CD4-positive, alpha-beta T cell treated with Interferon gamma for 1 hour (primary cell): ENCODE measurements around the gene C22orf15.

Experiments used
- DNase-seq: peaks from one replicate; pipeline ENCODE4 v3.0.0-alpha.2; 2020

C22orf15 gene

GRCh38 chr22:23790819-23791737 is 28.3 kb downstream of the C22orf15 start:
- DNase-seq: no peak

GRCh38 chr22:23791738-23792645 is 29.2 kb downstream of the C22orf15 start:
- no peak for DNase-seq

- DNase-seq: no peak
Observed at GRCh38 chr22:23793326-23793725, 30.5 kb downstream of the C22orf15 start.

GRCh38 chr22:23796461-23796860 is 33.7 kb downstream of the C22orf15 start:
- no peak for DNase-seq

DNA sequence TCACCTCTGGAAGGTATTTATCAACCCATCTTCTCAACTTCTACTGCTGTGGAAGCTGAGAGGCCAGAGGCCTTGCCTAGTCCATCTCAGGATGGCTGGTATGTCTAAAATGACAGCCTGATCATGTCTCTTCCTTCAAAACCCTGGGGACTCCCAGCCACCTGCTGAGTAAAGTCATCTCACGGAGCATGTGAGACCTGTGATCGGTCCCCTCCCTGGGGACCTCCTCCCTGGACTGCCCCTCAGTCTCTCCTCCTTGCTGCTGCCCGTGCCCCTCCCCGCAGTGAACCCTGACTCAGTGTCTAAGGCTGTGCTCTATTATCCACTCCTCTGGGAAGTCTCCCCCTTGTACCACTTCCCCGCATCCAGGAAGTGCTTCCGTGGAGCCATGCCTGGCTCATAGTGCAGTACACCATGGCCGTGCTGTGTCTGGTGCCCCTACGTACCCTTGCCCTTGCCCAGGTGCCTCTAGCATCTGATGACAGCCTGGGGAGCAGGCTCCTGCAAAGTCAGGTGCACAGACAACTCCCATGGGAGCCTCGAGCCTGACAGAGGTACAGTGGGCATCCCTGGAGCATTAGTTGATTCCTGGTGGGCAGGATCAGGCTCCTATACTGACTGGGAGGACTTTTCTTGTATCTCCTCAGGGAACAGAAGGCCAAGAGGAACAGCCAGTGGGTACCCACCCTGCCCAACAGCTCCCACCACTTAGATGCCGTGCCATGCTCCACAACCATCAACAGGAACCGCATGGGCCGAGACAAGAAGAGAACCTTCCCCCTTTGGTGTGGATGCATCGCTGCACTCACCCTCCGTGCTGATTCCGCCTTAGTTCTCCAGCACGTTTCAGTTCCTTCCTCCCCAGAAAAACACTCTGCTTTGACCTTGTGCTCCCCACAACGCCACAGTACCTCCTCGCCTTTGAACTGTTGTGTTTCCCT is 37.8 kb downstream of the C22orf15 start:
- DNase-seq: peak; percentile 42

DNA sequence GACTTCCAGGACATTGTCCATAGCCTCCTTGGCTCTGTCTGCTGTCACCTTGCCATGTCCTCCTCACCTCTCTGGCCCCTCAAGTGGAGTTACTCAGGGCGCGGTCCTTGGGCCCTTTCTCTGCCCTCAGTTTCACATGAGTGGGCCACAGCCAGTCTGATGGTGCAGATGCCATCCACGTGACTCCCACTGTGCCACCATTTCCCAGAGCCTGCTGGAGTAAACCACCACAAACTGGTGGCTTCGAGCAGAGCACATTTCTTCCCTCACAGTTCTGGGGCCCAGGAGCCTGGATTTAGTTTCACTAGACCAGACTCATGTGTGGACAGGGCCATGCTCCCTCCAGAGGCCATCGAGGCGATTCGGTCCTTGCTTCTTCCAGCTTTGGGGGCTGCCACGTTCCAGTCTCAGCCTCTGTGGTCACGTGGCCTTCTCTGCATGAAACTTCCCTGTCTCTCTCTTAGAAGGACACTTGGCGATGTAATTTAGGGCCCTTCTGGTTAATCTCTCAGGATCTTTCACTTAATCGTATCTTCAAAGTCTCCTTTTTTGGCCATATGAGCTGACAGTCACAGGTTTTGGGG is 38.5 kb downstream of the C22orf15 start:
- no peak for DNase-seq

GRCh38 chr22:23801886-23802377 is 39.1 kb downstream of the C22orf15 start:
- no peak for DNase-seq

GRCh38 chr22:23803001-23803819 is 40.4 kb downstream of the C22orf15 start:
- no peak for DNase-seq

DNA sequence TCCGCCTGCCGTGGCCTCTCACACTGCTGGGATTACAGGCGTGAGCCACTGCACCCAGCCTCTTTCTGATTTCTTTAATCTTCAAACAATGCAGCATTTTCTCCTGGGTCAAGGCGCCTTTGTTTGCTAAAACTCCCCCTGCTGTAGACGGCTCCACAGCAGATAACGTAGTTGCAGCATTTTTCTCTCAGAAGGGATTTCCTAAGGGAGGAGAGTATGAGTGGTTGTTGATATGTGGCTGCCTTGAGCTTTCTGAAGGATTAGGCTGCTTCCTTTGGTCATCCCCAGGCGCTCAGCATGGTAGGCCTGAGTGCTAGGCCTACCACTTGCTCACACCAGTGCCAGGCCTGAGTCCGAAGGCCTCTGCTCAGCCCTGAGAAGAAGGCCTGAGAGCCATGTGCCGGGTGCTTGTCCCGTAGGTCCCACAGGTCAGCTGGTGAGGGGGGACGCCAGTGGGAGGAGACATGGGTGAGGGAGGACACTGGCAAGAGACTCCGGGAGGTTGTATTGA is 42.0 kb downstream of the C22orf15 start:
- DNase-seq: no peak

DNA sequence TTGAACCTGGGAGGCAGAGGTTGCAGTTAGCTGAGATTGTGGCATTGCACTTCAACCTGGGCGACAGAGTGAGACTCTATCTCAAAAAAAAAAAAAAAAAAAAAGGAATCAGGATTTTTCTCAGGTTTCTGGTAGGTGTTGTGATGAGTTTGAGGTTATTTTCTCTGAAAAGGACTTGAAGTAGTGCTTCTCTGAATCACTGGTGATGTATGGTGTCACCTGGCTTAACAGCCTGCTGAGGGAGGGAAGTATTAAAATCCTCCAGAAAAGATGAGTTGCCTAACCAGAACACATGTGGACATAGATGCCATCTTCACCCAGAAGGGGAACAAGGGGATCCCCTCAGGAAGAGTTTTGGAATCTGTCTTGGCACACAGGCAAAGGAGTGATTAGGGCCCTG is 44.0 kb downstream of the C22orf15 start:
- DNase-seq: no peak

DNA sequence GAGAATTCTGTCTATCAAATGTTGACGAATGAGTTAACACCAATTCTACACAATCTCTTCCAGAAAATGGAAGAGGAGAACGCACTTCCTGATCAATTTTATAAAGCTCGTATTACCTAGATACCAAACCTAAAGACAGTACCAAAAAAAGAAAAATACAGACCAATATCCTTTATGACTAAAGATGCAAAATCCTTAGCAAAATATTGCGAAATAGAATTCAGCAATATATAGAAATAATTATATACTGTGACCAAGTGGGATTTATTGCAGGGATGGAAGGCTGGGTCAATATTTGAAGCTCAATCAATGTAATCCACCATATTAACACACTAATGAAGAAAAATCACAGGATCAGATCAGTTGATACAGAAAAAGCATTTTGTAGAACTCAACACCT is 49.6 kb downstream of the C22orf15 start:
- DNase-seq: no peak
